ENCODE measurements around the gene CORIN. TPM values are rescaled to one million over a fixed set of nuclear protein-coding genes. Genes with fewer than 3 reads are reported as not detected.
A peak's percentile ranks its signal among the peaks of the same experiment; 100 is the strongest.

CORIN gene
- total and polyA plus RNA-seq, 4 donors, result 0.02 to 0.23 (median 0.15) TPM

DNA sequence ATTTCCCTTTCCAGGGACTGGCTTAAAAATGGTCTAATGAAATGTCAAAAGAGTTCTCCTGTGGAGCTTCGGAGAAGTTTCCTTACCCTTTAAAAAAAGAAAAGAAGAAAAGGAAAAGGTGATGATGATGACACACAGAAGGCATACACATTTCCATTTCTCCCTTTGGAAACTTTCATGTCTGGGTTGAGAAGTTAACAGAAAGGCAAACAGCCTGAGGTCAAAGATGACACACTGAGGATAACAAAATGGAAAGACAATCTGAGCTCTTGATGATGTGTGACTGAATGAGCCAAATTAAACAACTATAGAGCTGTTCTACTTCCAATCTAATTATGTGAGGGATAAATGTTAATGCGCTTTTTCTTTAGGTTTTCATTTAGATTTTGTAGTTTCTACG, 44.4 kb upstream of the CORIN start:
- Histone ChIP-seq H3K4me3 (ENCODE audit: low read depth in 1 of 3, low read length in 3 of 3) (no peak overlapping the region), H3K4me1 (ENCODE audit: control insufficient read depth in 4 of 4, insufficient read depth in 4 of 4, low read length in 3 of 4) (no peaks in the 10 kb centered on the region), H3K9ac (ENCODE audit: low read depth in 1 of 2, low read length in 2 of 2) (no peak overlapping the region), H3K36me3 (ENCODE audit: control insufficient read depth in 4 of 4, insufficient read depth in 3 of 4, low read depth in 1 of 4, low read length in 3 of 4) (peaks cover 2 to 45% (median 24%) of the 10 kb centered on the region in 4 donors), H3K27ac (ENCODE audit: low read depth in 1 of 2, low read length in 2 of 2) (no peak overlapping the region), H3K27me3 (ENCODE audit: control insufficient read depth in 4 of 4, insufficient read depth in 4 of 4, low read length in 3 of 4) (no peaks in the 10 kb centered on the region), H3K9me3 (ENCODE audit: control insufficient read depth in 4 of 4, low read length in 3 of 4) (no peaks in the 10 kb centered on the region)
- no peak for DNase-seq (ENCODE audit: low spot score)
- peak in 1 of 2 donors; percentile 15 for TF ChIP-seq EGR1 (IDR thresholded peaks at IDR 0.05; ENCODE audit: low read depth in 2 of 2)
- TF ChIP-seq, protein P1, sequence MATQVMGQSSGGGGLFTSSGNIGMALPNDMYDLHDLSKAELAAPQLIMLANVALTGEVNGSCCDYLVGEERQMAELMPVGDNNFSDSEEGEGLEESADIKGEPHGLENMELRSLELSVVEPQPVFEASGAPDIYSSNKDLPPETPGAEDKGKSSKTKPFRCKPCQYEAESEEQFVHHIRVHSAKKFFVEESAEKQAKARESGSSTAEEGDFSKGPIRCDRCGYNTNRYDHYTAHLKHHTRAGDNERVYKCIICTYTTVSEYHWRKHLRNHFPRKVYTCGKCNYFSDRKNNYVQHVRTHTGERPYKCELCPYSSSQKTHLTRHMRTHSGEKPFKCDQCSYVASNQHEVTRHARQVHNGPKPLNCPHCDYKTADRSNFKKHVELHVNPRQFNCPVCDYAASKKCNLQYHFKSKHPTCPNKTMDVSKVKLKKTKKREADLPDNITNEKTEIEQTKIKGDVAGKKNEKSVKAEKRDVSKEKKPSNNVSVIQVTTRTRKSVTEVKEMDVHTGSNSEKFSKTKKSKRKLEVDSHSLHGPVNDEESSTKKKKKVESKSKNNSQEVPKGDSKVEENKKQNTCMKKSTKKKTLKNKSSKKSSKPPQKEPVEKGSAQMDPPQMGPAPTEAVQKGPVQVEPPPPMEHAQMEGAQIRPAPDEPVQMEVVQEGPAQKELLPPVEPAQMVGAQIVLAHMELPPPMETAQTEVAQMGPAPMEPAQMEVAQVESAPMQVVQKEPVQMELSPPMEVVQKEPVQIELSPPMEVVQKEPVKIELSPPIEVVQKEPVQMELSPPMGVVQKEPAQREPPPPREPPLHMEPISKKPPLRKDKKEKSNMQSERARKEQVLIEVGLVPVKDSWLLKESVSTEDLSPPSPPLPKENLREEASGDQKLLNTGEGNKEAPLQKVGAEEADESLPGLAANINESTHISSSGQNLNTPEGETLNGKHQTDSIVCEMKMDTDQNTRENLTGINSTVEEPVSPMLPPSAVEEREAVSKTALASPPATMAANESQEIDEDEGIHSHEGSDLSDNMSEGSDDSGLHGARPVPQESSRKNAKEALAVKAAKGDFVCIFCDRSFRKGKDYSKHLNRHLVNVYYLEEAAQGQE (IDR thresholded peaks at IDR 0.05), result no peak
- TF ChIP-seq FOXA1 (IDR thresholded peaks at IDR 0.05), result peak; percentile 39
- TF ChIP-seq, protein P2, sequence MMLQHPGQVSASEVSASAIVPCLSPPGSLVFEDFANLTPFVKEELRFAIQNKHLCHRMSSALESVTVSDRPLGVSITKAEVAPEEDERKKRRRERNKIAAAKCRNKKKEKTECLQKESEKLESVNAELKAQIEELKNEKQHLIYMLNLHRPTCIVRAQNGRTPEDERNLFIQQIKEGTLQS (IDR thresholded peaks at IDR 0.05), result peak; percentile 72
- TF ChIP-seq, protein P3, sequence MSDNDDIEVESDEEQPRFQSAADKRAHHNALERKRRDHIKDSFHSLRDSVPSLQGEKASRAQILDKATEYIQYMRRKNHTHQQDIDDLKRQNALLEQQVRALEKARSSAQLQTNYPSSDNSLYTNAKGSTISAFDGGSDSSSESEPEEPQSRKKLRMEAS (IDR thresholded peaks at IDR 0.05), result peak; percentile 30
- TF ChIP-seq YY1 (IDR thresholded peaks at IDR 0.05), result peak; percentile 66
- TF ChIP-seq, protein P4, sequence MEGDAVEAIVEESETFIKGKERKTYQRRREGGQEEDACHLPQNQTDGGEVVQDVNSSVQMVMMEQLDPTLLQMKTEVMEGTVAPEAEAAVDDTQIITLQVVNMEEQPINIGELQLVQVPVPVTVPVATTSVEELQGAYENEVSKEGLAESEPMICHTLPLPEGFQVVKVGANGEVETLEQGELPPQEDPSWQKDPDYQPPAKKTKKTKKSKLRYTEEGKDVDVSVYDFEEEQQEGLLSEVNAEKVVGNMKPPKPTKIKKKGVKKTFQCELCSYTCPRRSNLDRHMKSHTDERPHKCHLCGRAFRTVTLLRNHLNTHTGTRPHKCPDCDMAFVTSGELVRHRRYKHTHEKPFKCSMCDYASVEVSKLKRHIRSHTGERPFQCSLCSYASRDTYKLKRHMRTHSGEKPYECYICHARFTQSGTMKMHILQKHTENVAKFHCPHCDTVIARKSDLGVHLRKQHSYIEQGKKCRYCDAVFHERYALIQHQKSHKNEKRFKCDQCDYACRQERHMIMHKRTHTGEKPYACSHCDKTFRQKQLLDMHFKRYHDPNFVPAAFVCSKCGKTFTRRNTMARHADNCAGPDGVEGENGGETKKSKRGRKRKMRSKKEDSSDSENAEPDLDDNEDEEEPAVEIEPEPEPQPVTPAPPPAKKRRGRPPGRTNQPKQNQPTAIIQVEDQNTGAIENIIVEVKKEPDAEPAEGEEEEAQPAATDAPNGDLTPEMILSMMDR (IDR thresholded peaks at IDR 0.05; ENCODE audit: low read depth, low read length, missing input control), result no peak
- peak; percentile 67 to 68 for TF ChIP-seq JUND (IDR thresholded peaks at IDR 0.05)
- no peak for TF ChIP-seq NR2F2 (IDR thresholded peaks at IDR 0.05)
- peak in 1 of 2 donors; percentile 19 for TF ChIP-seq RAD21 (IDR thresholded peaks at IDR 0.05)
- peak; percentile 67 to 72 for TF ChIP-seq HNF4A (conservative IDR thresholded peaks at IDR 0.05)
- TF ChIP-seq RXRA (IDR thresholded peaks at IDR 0.05), result peak; percentile 69 to 72
- TF ChIP-seq SP1 (IDR thresholded peaks at IDR 0.05), result peak; percentile 66
- peak; percentile 52 for TF ChIP-seq FOXA2 (IDR thresholded peaks at IDR 0.05)
- TF ChIP-seq, protein P5, sequence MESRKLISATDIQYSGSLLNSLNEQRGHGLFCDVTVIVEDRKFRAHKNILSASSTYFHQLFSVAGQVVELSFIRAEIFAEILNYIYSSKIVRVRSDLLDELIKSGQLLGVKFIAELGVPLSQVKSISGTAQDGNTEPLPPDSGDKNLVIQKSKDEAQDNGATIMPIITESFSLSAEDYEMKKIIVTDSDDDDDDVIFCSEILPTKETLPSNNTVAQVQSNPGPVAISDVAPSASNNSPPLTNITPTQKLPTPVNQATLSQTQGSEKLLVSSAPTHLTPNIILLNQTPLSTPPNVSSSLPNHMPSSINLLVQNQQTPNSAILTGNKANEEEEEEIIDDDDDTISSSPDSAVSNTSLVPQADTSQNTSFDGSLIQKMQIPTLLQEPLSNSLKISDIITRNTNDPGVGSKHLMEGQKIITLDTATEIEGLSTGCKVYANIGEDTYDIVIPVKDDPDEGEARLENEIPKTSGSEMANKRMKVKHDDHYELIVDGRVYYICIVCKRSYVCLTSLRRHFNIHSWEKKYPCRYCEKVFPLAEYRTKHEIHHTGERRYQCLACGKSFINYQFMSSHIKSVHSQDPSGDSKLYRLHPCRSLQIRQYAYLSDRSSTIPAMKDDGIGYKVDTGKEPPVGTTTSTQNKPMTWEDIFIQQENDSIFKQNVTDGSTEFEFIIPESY (IDR thresholded peaks at IDR 0.05), result no peak
- no peak for TF ChIP-seq HNF4G (IDR thresholded peaks at IDR 0.05)
- 87% methylated on average over 3 of the region's 3 CpGs for WGBS

DNA sequence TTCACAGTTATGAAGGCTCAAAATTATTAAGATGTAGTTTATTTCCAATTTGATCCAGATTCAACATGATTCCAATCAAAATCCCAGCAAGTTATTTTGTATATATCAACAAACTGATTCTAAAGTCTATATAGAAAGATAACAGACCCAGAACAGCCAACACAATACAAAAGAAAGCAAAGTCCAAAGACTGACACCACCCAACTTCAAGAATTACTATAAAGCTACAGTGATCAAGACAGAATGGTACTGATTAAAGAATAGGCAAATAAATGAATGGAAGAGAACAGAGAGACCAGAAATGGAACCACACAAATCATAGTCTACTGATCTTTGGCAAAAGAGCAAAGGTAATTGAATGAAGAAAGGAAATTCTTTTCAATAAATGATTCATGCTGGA, 41.6 kb upstream of the CORIN start:
- no peak for DNase-seq (ENCODE audit: low spot score)
- Histone ChIP-seq H3K4me1 (ENCODE audit: control insufficient read depth in 4 of 4, insufficient read depth in 4 of 4, low read length in 3 of 4) (no peaks in the 10 kb centered on the region), H3K27ac (ENCODE audit: low read depth in 1 of 2, low read length in 2 of 2) (no peak overlapping the region), H3K27me3 (ENCODE audit: control insufficient read depth in 4 of 4, insufficient read depth in 4 of 4, low read length in 3 of 4) (no peaks in the 10 kb centered on the region), H3K9me3 (ENCODE audit: control insufficient read depth in 4 of 4, low read length in 3 of 4) (no peaks in the 10 kb centered on the region), H3K4me3 (ENCODE audit: low read depth in 1 of 3, low read length in 3 of 3) (no peak overlapping the region), H3K36me3 (ENCODE audit: control insufficient read depth in 4 of 4, insufficient read depth in 3 of 4, low read depth in 1 of 4, low read length in 3 of 4) (peaks cover 1 to 47% (median 38%) of the 10 kb centered on the region in 4 donors), H3K9ac (ENCODE audit: low read depth in 1 of 2, low read length in 2 of 2) (no peak overlapping the region)
- TF ChIP-seq HNF4A (conservative IDR thresholded peaks at IDR 0.05) (peak; percentile 54 to 62), RXRA (IDR thresholded peaks at IDR 0.05) (peak in 1 of 2 donors; percentile 5)
- TF ChIP-seq, protein P1 (IDR thresholded peaks at IDR 0.05), result no peak
